Esophagus (tissue), 2 donors: ENCODE results near the gene PHF21B. TPM values are rescaled to one million over a fixed set of nuclear protein-coding genes. Genes with fewer than 3 reads are reported as not detected.
A peak's percentile ranks its signal among the peaks of the same experiment; 100 is the strongest.

Experiments used
- H3K27ac ChIP-seq, 2 donors: one replicate each; pipeline ENCODE4 v1.5.1; 2013; ENCODE audit warnings: low read depth in 2 of 2, mild to moderate bottlenecking in 2 of 2, inconsistent platforms in 1 of 2, low read length in 1 of 2, moderate library complexity in 1 of 2
- H3K27me3 ChIP-seq, 2 donors: one replicate each; pipeline ENCODE4 v1.6.1; 2013; ENCODE audit warnings: low read length in 2 of 2, control low read depth in 1 of 2, mild to moderate bottlenecking in 1 of 2; ENCODE audit not compliant: insufficient read depth in 2 of 2, control insufficient read depth in 1 of 2
- H3K36me3 ChIP-seq, 2 donors: one replicate each; pipeline ENCODE4 v1.6.1; 2013; ENCODE audit warnings: low read length in 1 of 2; ENCODE audit not compliant: control insufficient read depth in 2 of 2, insufficient read depth in 2 of 2
- H3K4me1 ChIP-seq, 2 donors: one replicate each; pipeline ENCODE4 v1.6.1; 2013; ENCODE audit warnings: low read length in 1 of 2; ENCODE audit not compliant: control insufficient read depth in 2 of 2, insufficient read depth in 2 of 2
- H3K4me3 ChIP-seq, 2 donors: one replicate each; pipeline ENCODE4 v1.5.1; 2013; ENCODE audit warnings: low read length in 2 of 2, mild to moderate bottlenecking in 2 of 2, low read depth in 1 of 2, moderate library complexity in 1 of 2
- H3K9me3 ChIP-seq, 2 donors: one replicate each; pipeline ENCODE4 v1.6.1; 2013; ENCODE audit warnings: mild to moderate bottlenecking in 2 of 2, low read depth in 1 of 2, low read length in 1 of 2, moderate library complexity in 1 of 2; ENCODE audit not compliant: control insufficient read depth in 2 of 2, insufficient read depth in 1 of 2
- WGBS, 2 donors: extraction: QIAGEN DNeasy Blood & Tissue Kit; methylation state at CpG; one replicate each; pipeline ENCODE4 v1.1.7; 2013; 5-methylcytosine and 5-hydroxymethylcytosine counted together
- polyA plus RNA-seq, 2 donors: library from polyadenylated mRNA; stranded (reverse); fragments of 200-250 nt; gene quantifications; one replicate each; pipeline ENCODE4 v1.2.3, GENCODE V29; 2013
- donor health status: healthy with polysubstance abuse.
- donor health status: Bipolar disorder and iron deficiency.

The PHF21B gene
- polyA plus RNA-seq, 2 donors, result 0.08 to 0.25 TPM

DNA sequence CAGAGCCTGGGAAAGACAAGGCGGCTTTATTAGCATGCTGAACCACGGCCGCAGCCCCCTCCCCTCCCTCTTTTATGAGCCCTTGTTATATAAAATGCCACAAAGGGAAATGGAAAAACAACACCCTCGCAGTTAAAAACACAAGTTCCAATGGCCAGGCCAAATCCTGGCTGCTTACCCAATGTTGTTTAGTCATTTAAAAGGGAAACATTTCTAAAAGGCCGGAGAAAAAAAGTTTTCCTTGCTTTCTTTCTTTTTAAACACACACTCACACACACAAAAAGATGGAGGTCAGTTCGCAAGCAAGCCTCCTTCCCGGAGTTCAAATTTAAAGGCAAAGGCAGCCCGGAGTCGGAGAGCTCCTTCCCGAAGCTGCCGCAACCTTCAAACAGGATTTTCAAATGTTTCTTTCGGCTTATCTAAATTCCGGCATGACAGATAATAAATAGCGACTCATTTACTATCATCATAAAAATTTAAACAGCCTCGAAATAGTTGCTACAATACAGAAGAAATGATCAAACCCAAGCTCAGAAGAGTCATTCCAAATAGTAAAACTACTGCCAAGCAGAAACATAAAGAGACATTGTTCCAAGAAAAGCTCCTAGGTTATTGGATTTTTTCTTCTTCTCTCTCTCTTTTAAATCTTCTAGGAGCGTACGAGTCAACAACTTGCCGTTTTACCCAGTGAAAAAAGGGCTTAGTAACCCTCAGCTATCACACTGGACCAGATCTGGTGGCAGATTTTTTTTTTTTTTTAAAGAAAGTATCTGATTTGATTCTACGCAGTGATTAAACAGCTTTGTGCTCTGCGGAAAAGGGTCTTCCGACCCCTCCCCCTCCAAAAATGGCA is 3.5 kb downstream of the PHF21B start:
- Histone ChIP-seq H3K27ac (no peak overlapping the region), H3K27me3 (peaks cover 0 to 9% of the 10 kb centered on the region in 2 donors), H3K4me1 (peaks cover 11 to 13% of the 10 kb centered on the region in 2 donors), H3K36me3 (no peaks in the 10 kb centered on the region), H3K4me3 (peak overlapping the region in 1 of 2 donors; percentile 68), H3K9me3 (no peaks in the 10 kb centered on the region)
- 9 to 10% methylated on average over 21 of the region's 21 CpGs for WGBS, 2 donors

DNA sequence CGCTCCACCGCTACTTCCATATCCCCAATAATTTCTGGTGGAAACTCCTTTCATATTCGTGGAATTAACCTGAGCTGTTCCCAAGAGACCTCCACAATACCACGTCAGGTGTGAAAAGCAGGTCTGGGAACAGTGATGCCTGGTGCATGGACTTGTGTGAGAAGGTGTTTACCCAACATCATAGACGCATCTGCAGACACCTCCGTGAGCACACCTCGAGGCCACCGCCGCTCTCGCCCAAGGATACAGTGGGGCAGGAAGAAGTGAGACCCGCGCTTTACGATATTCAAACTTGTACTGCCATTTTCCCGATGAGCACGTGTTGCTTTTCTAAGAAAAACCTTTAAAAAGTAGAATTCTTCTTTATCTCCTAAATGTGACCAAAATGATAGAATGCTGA is 8.2 kb downstream of the PHF21B start:
- 91 to 92% methylated on average over 15 of the region's 15 CpGs for WGBS, 2 donors
- no peaks in the 10 kb centered on the region for H3K4me1 ChIP-seq
- H3K9me3 ChIP-seq, result no peaks in the 10 kb centered on the region
- H3K27me3 ChIP-seq, result no peaks in the 10 kb centered on the region
- H3K27ac ChIP-seq, result no peak overlapping the region
- no peaks in the 10 kb centered on the region for H3K36me3 ChIP-seq
- H3K4me3 ChIP-seq, result no peak overlapping the region

DNA sequence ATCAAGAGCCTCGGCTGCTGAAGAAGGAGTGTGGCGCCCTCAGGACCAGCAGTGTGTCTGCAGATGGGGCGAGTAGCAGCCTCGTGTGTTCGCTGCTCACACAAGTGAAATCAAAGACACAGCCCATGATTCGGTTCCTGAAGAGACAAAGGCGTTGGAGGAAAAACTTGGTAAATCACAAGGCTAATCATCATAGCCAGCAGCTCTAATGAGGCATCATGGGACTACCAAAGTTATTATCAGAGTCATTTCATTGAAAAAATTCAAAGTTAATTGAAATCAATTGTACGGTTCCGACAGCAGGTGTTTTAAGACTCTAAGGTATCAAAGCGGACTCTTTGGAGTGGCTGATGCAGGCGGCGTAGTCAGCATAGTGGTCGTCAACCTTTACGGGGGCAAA is 9.5 kb downstream of the PHF21B start:
- Histone ChIP-seq H3K4me1 (no peaks in the 10 kb centered on the region), H3K4me3 (no peak overlapping the region), H3K27me3 (no peaks in the 10 kb centered on the region), H3K36me3 (no peaks in the 10 kb centered on the region), H3K9me3 (no peaks in the 10 kb centered on the region), H3K27ac (no peak overlapping the region)
- WGBS, 2 donors, result 89% methylated on average over 14 of the region's 14 CpGs

DNA sequence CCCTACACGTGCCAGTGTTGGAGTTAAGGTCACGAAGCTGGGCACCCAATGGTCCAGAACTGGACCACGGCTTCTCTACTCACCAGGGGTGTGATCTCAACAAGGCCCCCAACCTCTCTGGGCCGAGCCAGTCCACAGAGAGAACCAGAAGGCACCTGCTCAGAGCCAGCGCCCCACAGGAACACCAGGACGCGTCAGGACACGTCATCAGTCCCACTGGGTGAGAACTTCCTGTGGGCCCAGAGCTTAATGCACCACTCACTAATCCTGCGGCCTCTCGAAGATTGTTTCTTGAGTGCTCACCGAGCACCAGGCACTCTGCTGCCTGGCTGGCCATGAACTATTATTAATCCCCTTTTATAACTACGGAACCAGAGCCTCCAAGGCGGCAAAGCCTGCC is 10.1 kb downstream of the PHF21B start:
- H3K27ac ChIP-seq, result no peak overlapping the region
- H3K4me3 ChIP-seq, result no peak overlapping the region
- H3K36me3 ChIP-seq, result no peaks in the 10 kb centered on the region
- H3K9me3 ChIP-seq, result no peaks in the 10 kb centered on the region
- no peaks in the 10 kb centered on the region for H3K4me1 ChIP-seq
- 77 to 79% methylated on average over 13 of the region's 13 CpGs for WGBS, 2 donors
- H3K27me3 ChIP-seq, result no peaks in the 10 kb centered on the region

DNA sequence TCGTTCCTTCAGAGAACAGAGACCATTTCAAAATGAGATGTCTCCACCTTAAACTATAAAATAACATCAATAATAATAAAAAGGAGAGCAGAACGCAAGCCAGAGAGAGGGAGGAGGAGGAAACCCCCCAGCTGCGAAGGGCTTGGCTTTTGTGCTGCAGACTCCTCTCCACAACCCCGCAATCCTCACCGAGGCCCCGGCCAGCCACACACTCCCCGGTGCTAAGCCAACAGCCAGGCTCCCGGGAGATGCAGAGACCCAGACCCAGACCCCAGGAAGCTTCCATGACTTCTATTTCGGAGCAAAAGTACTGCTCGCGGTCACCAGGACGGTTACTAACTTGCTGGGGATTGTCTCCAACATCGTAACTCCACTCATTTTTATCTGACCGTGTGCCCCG is 10.6 kb downstream of the PHF21B start:
- WGBS, 2 donors, result 87 to 88% methylated on average over 15 of the region's 15 CpGs
- no peak overlapping the region for H3K4me3 ChIP-seq
- H3K27me3 ChIP-seq, result no peaks in the 10 kb centered on the region

DNA sequence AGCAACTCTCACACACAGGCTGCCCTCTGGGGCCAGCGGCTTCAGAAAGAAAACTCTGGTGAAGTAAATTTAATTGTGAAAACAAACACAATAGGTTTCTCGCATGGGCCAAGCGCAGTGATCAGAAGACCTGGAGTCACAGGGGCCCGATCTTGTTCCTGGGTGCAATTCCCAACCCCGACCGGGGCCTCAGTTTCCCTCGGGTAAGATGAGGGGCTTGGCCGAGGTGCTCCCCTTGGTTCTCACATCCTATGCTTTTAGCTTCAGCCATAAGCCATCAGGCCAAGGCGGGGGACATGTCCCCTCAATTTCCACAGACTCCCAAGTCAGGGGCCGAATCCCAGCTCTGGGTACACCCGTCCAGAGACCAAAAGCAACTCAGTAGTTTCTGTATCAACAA is 11.5 kb downstream of the PHF21B start:
- H3K36me3 ChIP-seq, result no peaks in the 10 kb centered on the region
- H3K9me3 ChIP-seq, result no peaks in the 10 kb centered on the region
- no peak overlapping the region for H3K4me3 ChIP-seq
- H3K4me1 ChIP-seq, result no peaks in the 10 kb centered on the region
- no peaks in the 10 kb centered on the region for H3K27me3 ChIP-seq
- 88 to 90% methylated on average over 11 of the region's 11 CpGs for WGBS, 2 donors
- H3K27ac ChIP-seq, result no peak overlapping the region

More for the DNA sequence above, 10.6 kb downstream of the PHF21B start:
- H3K27ac ChIP-seq, result no peak overlapping the region
- H3K4me1 ChIP-seq, result no peaks in the 10 kb centered on the region
- H3K36me3 ChIP-seq, result no peaks in the 10 kb centered on the region
- no peaks in the 10 kb centered on the region for H3K9me3 ChIP-seq

DNA sequence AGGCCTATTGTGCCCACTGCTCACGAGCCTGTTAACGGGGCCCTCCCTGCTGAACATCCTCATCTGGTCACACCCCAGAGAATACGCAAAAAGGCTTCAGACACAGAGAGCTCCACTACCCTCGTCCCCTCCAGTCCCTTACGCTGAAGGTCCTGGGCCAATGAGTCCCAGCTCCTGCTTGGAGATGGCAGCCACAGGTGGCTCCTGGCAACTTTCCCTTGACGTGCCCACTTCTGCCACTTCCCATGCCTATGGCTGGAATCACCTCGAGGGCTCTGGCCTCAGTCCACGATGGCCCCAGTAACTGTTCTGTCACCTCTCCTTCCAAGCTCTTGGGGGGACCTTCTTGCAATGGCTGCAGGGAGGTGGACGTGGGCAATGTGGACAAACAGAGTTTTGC is 12.7 kb downstream of the PHF21B start:
- 71 to 73% methylated on average over 9 of the region's 9 CpGs for WGBS, 2 donors
- Histone ChIP-seq H3K4me1 (no peaks in the 10 kb centered on the region), H3K27ac (no peak overlapping the region), H3K4me3 (no peak overlapping the region), H3K9me3 (no peaks in the 10 kb centered on the region), H3K27me3 (no peaks in the 10 kb centered on the region), H3K36me3 (no peaks in the 10 kb centered on the region)

DNA sequence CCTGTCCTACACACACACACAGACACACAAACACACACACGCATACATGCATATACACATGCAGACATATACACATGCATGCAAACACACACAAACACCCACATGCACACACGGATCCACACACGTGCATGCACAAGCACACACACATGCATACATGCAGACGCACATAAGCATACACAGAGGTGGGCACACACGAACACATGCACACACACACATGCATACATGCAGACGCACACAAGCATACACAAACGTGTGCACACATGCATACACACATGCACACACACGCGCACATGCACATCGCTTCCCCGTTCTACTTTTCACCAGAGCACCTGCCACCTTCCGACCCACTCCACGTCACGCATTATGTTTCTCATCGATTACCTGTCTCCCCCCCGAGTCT is 13.2 kb downstream of the PHF21B start:
- no peak overlapping the region for H3K4me3 ChIP-seq
- H3K4me1 ChIP-seq, result no peaks in the 10 kb centered on the region
- WGBS, 2 donors, result 89% methylated on average over 16 of the region's 16 CpGs

DNA sequence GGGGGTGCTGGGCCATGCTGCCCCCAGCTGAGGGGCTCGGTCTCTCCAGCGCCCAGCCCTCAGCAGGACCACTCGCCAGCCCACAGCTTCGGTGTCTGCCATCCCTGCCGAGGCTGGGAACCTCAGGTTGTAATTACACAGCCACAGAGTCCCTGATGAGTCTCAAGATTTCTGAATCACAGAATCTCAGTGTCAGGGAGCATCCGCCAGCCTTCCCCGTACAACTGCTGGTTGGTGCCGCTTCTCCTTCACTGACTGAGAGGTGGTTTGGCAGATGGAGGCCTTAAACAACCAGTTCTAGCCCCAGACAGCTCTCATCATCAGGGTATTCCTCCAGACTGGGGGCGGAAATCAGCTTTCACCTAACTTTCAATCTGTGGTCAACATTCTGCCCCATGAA is 13.7 kb downstream of the PHF21B start:
- no peaks in the 10 kb centered on the region for H3K9me3 ChIP-seq
- no peaks in the 10 kb centered on the region for H3K27me3 ChIP-seq
- H3K4me3 ChIP-seq, result no peak overlapping the region
- WGBS, 2 donors, result 68 to 75% methylated on average over 9 of the region's 9 CpGs
- no peaks in the 10 kb centered on the region for H3K36me3 ChIP-seq
- no peak overlapping the region for H3K27ac ChIP-seq
- H3K4me1 ChIP-seq, result no peaks in the 10 kb centered on the region

More for the DNA sequence above, 13.2 kb downstream of the PHF21B start:
- Histone ChIP-seq H3K9me3 (no peaks in the 10 kb centered on the region), H3K36me3 (no peaks in the 10 kb centered on the region), H3K27ac (no peak overlapping the region), H3K27me3 (no peaks in the 10 kb centered on the region)

DNA sequence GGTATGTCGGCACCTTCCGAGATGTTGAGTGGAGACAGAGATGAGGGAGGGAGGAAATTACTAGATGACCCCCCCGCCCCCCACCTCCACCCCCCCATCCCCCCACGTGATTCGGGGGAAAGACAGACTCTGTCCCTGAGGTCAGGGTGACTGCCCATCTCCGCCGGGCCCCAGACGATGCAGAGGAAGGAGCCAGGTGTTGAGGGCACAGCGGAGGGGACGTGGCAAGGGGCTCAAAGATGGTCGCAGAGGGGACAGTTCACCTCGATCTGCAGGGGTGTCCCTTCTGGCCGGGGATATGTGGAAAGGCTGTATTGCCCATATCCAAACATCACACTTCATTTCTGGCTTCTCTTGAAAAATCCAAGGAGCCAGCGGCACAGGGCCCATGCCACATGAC is 14.1 kb downstream of the PHF21B start:
- 70 to 84% methylated on average over 9 to 14 of the region's 14 CpGs for WGBS, 2 donors
- no peaks in the 10 kb centered on the region for H3K36me3 ChIP-seq
- no peaks in the 10 kb centered on the region for H3K27me3 ChIP-seq
- no peaks in the 10 kb centered on the region for H3K9me3 ChIP-seq
- H3K4me3 ChIP-seq, result no peak overlapping the region
- no peak overlapping the region for H3K27ac ChIP-seq
- no peaks in the 10 kb centered on the region for H3K4me1 ChIP-seq
